HCT116 (cell line): ENCODE measurements around the gene APBA1. TPM values are rescaled to one million over a fixed set of nuclear protein-coding genes. Genes with fewer than 3 reads are reported as not detected.

Experiments used
- ATAC-seq: fragments of 200-7000 bp; cut with Tn5 transposase; 2 replicates; pipeline ENCODE4 v1.9.1; 2020; ENCODE audit warnings: mild to moderate bottlenecking, moderate library complexity
- BruUV-seq: library from RNA; stranded (reverse); fragments of 400-500 nt; replicated peaks from 2 replicates; lab custom pipeline; 2021; lab: Mats Ljungman, UMichigan
- CTCF ChIA-PET: fragments of 300-600 bp; sonication (Branson Sonifier 250); formaldehyde crosslinking; loops from one replicate; lab custom pipeline; 2021; ENCODE audit warnings: antibody characterized with exemption; lab: Charles Lee
- POLR2A ChIA-PET: fragments of 300-600, 350-600 bp; sonication (Branson Sonifier 250); formaldehyde crosslinking; loops from one replicate; lab custom pipeline; 2021; ENCODE audit warnings: antibody characterized with exemption; lab: Charles Lee
- RAD21 ChIA-PET, 2 experiments: fragments of 300-600 bp; sonication (Branson Sonifier 250); formaldehyde crosslinking; loops; one replicate each; lab custom pipeline; 2023; ENCODE audit warnings: low total read pairs in 2 of 2; ENCODE audit not compliant: uncharacterized antibody in 2 of 2, unreplicated experiment in 2 of 2, low non-redundant PET in 1 of 2; lab: Charles Lee
- DNase-seq: peaks from one replicate; pipeline ENCODE4 v3.0.0-alpha.2; 2010; ENCODE audit warnings: low read depth, low spot score
- H2AFZ ChIP-seq: fragments of 200-600 bp; shearing (Covaris generic), sonication (generic); 2 replicates; pipeline ENCODE4 v1.6.1; 2017; ENCODE audit warnings: low read depth, mixed run types, mixed read lengths, antibody characterized with exemption, low read length; ENCODE audit not compliant: poor library complexity, severe bottlenecking
- H3K27ac ChIP-seq: 2 replicates; pipeline ENCODE4 v1.5.1; 2012; ENCODE audit warnings: low read depth, low read length
- H3K27me3 ChIP-seq: fragments of 200-600 bp; sonication (generic); 2 replicates; pipeline ENCODE4 v1.6.1; 2016; ENCODE audit warnings: mixed run types, low read length, mixed read lengths; ENCODE audit not compliant: insufficient read depth
- H3K36me3 ChIP-seq, 2 experiments: fragments of 200-500 bp in 1 of 2; fragments of 200-600 bp in 1 of 2; sonication (Bioruptor generic) in 1 of 2; sonication (generic) in 1 of 2; 2 replicates each; pipeline versions ENCODE4 v1.5.1 to v1.6.1; 2014 to 2016; ENCODE audit warnings: low read length in 2 of 2, inconsistent platforms in 1 of 2, mixed read lengths in 1 of 2, mixed run types in 1 of 2; ENCODE audit not compliant: insufficient read depth in 2 of 2, control insufficient read depth in 1 of 2
- H3K4me1 ChIP-seq, 2 experiments: fragments of 200-600 bp in 1 of 2; sonication (generic) in 1 of 2; 2 replicates each; pipeline versions ENCODE4 v1.5.1 to v1.6.1; 2012 to 2017; ENCODE audit warnings: low read length in 2 of 2, inconsistent platforms in 1 of 2, mild to moderate bottlenecking in 1 of 2, mixed read lengths in 1 of 2, mixed run types in 1 of 2, moderate library complexity in 1 of 2; ENCODE audit not compliant: insufficient read depth in 2 of 2, control insufficient read depth in 1 of 2
- H3K4me2 ChIP-seq: fragments of 200-600 bp; sonication (generic); 2 replicates; pipeline ENCODE4 v1.6.1; 2017; ENCODE audit warnings: mixed run types, low read length, mixed read lengths
- H3K4me3 ChIP-seq, 2 experiments: fragments of 200-600 bp in 1 of 2; sonication (generic) in 1 of 2; replicated peaks in 1 of 2; 2 replicates each; pipeline ENCODE4 v1.5.1; 2011 to 2016; ENCODE audit warnings: low read length in 2 of 2, control low read depth in 1 of 2, low read depth in 1 of 2, mild to moderate bottlenecking in 1 of 2, mixed read lengths in 1 of 2, mixed run types in 1 of 2
- H3K79me2 ChIP-seq: fragments of 200-600 bp; sonication (generic); 2 replicates; pipeline ENCODE4 v1.6.1; 2017; ENCODE audit warnings: mild to moderate bottlenecking, mixed run types, low read length, moderate library complexity, mixed read lengths; ENCODE audit not compliant: insufficient read depth
- H3K9ac ChIP-seq: fragments of 200-600 bp; sonication (generic); 2 replicates; pipeline ENCODE4 v1.6.1; 2016; ENCODE audit warnings: low read length, mixed read lengths
- H3K9me2 ChIP-seq: fragments of 200-600 bp; sonication (generic), shearing (Covaris generic); 2 replicates; pipeline ENCODE4 v1.6.1; 2017; ENCODE audit warnings: mixed run types, mild to moderate bottlenecking, moderate library complexity; ENCODE audit not compliant: insufficient read depth
- H3K9me3 ChIP-seq, 2 experiments: fragments of 200-500 bp in 1 of 2; fragments of 200-600 bp in 1 of 2; sonication (Bioruptor generic) in 1 of 2; sonication (generic) in 1 of 2; 2 replicates each; pipeline ENCODE4 v1.6.1; 2014 to 2017; ENCODE audit warnings: low read length in 2 of 2, mixed read lengths in 2 of 2, inconsistent platforms in 1 of 2, low read depth in 1 of 2, mild to moderate bottlenecking in 1 of 2, mixed run types in 1 of 2, moderate library complexity in 1 of 2; ENCODE audit not compliant: control insufficient read depth in 1 of 2, insufficient read depth in 1 of 2
- H4K20me1 ChIP-seq: fragments of 200-600 bp; sonication (generic), shearing (Covaris generic); 2 replicates; pipeline ENCODE4 v1.6.1; 2017; ENCODE audit warnings: mixed run types, mild to moderate bottlenecking, moderate library complexity; ENCODE audit not compliant: insufficient read depth
- CEBPB ChIP-seq: IDR thresholded peaks from 2 replicates; pipeline ENCODE4 v1.6.1; 2012; ENCODE audit warnings: low read depth
- EGR1 ChIP-seq: IDR thresholded peaks from 2 replicates; pipeline ENCODE4 v1.6.1; 2012; ENCODE audit warnings: low read depth
- EZH2 ChIP-seq: fragments of 200-600 bp; sonication (generic); IDR thresholded peaks from 2 replicates; pipeline ENCODE4 v1.6.1; 2017; ENCODE audit warnings: antibody characterized with exemption, mixed run types
- EZH2phosphoT487 ChIP-seq: fragments of 200-600 bp; IDR thresholded peaks from 2 replicates; pipeline ENCODE4 v1.6.1; 2018; ENCODE audit warnings: antibody characterized with exemption, borderline replicate concordance
- FOSL1 ChIP-seq: IDR thresholded peaks from 2 replicates; pipeline ENCODE4 v1.6.1; 2012; ENCODE audit warnings: low read depth
- JUND ChIP-seq: IDR thresholded peaks from 2 replicates; pipeline ENCODE4 v1.6.1; 2012
- POLR2A ChIP-seq: IDR thresholded peaks from 2 replicates; pipeline ENCODE4 v1.7.0; 2011; ENCODE audit warnings: borderline replicate concordance; ENCODE audit not compliant: insufficient read depth, insufficient read length; ENCODE audit errors: extremely low read depth
- POLR2AphosphoS5 ChIP-seq: IDR thresholded peaks from 2 replicates; pipeline ENCODE4 v1.6.1; 2011; ENCODE audit warnings: mild to moderate bottlenecking, low read depth, low read length, moderate library complexity
- RAD21 ChIP-seq: IDR thresholded peaks from 2 replicates; pipeline ENCODE4 v1.6.1; 2012; ENCODE audit warnings: low read depth, mild to moderate bottlenecking
- SIN3A ChIP-seq: IDR thresholded peaks from 2 replicates; pipeline ENCODE4 v1.6.1; 2012; ENCODE audit warnings: low read depth
- SRF ChIP-seq: IDR thresholded peaks from 2 replicates; pipeline ENCODE4 v1.6.1; 2012; ENCODE audit warnings: low read depth
- TCF7L2 ChIP-seq: IDR thresholded peaks from 2 replicates; pipeline ENCODE4 v1.7.0; 2011; ENCODE audit warnings: borderline replicate concordance, inconsistent platforms; ENCODE audit not compliant: insufficient read depth, insufficient read length; ENCODE audit errors: extremely low read depth
- YY1 ChIP-seq: IDR thresholded peaks from 2 replicates; pipeline ENCODE4 v1.6.1; 2011; ENCODE audit warnings: low read length, low read depth, moderate library complexity, mild to moderate bottlenecking; ENCODE audit not compliant: insufficient replicate concordance; ENCODE audit errors: extremely low read depth
- ZBTB33 ChIP-seq: IDR thresholded peaks from 2 replicates; pipeline ENCODE4 v1.6.1; 2011; ENCODE audit warnings: mild to moderate bottlenecking, low read length, moderate library complexity; ENCODE audit not compliant: insufficient replicate concordance; ENCODE audit errors: extremely low read depth
- ZFX ChIP-seq: fragments of 450-650 bp; IDR thresholded peaks from 2 replicates; pipeline ENCODE4 v1.6.1; 2017
- ZNF274 ChIP-seq: fragments of 200-500 bp; sonication (Bioruptor generic); IDR thresholded peaks from 2 replicates; pipeline ENCODE4 v1.6.1; 2014; ENCODE audit warnings: mild to moderate bottlenecking, low read depth, low read length, inconsistent platforms
- intact Hi-C: fragments of 100-400 bp; cut with micrococcal nuclease; formaldehyde crosslinking; loops from 2 replicates; pipeline ENCODE4 v1.10.0; 2022
- total RNA-seq: library from RNA; stranded (reverse); gene quantifications from one replicate; pipeline ENCODE4 v1.2.1, GENCODE V29; 2021; ENCODE audit not compliant: unreplicated experiment
- TF ChIP-seq, protein P1 (sequence below): IDR thresholded peaks from 2 replicates; pipeline ENCODE4 v1.6.1; 2012
- TF ChIP-seq, protein P2 (sequence below): IDR thresholded peaks from 2 replicates; pipeline ENCODE4 v1.6.1; 2012
- TF ChIP-seq, protein P3 (sequence below), 3 experiments: fragments of 200-600 bp in 1 of 3; sonication (generic) in 1 of 3; IDR thresholded peaks in 2 of 3; conservative IDR thresholded peaks in 1 of 3; 2 replicates each; pipeline ENCODE4 v1.5.1; 2012 to 2017; ENCODE audit warnings: low read depth in 2 of 3, low read length in 2 of 3, antibody characterized with exemption in 1 of 3, borderline replicate concordance in 1 of 3, control low read depth in 1 of 3, mild to moderate bottlenecking in 1 of 3, mixed read lengths in 1 of 3, mixed run types in 1 of 3, moderate library complexity in 1 of 3; ENCODE audit not compliant: insufficient read depth in 1 of 3

The APBA1 gene
- total RNA-seq, 1 experiment from 2014 or later, result 0.20 TPM

- Histone ChIP-seq H3K4me1 (no peaks in the 10 kb centered on the region), H2AFZ (no peak overlapping the region), H3K27me3 (peaks cover 3% of the 10 kb centered on the region; the same call in 1 of the 2 replicates), H3K79me2 (no peaks in the 10 kb centered on the region), H3K27ac (no peak overlapping the region), H4K20me1 (no peaks in the 10 kb centered on the region), H3K9me2 (no peaks in the 10 kb centered on the region), H3K36me3 (no peaks in the 10 kb centered on the region), H3K9ac (no peak overlapping the region), H3K9me3 (no peaks in the 10 kb centered on the region), H3K4me2 (no peak overlapping the region), H3K4me3 (no peak overlapping the region)
- RAD21 ChIA-PET, result no interaction called here
- BruUV-seq, result no TSS peak
- TF ChIP-seq CEBPB, result no peak
- TF ChIP-seq, protein P1, sequence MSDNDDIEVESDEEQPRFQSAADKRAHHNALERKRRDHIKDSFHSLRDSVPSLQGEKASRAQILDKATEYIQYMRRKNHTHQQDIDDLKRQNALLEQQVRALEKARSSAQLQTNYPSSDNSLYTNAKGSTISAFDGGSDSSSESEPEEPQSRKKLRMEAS, result no peak
- no peak for TF ChIP-seq ZBTB33
- TF ChIP-seq FOSL1, result no peak
- no peak for TF ChIP-seq POLR2AphosphoS5
- TF ChIP-seq, protein P2, sequence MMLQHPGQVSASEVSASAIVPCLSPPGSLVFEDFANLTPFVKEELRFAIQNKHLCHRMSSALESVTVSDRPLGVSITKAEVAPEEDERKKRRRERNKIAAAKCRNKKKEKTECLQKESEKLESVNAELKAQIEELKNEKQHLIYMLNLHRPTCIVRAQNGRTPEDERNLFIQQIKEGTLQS, result no peak
- TF ChIP-seq, protein P3, sequence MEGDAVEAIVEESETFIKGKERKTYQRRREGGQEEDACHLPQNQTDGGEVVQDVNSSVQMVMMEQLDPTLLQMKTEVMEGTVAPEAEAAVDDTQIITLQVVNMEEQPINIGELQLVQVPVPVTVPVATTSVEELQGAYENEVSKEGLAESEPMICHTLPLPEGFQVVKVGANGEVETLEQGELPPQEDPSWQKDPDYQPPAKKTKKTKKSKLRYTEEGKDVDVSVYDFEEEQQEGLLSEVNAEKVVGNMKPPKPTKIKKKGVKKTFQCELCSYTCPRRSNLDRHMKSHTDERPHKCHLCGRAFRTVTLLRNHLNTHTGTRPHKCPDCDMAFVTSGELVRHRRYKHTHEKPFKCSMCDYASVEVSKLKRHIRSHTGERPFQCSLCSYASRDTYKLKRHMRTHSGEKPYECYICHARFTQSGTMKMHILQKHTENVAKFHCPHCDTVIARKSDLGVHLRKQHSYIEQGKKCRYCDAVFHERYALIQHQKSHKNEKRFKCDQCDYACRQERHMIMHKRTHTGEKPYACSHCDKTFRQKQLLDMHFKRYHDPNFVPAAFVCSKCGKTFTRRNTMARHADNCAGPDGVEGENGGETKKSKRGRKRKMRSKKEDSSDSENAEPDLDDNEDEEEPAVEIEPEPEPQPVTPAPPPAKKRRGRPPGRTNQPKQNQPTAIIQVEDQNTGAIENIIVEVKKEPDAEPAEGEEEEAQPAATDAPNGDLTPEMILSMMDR (IDR thresholded peaks at IDR 0.05 in 2 of 3, conservative IDR thresholded peaks at IDR 0.05 in 1 of 3; ENCODE audit: borderline replicate concordance in 1 of 3, insufficient read depth in 1 of 3, low read depth in 2 of 3, low read length in 2 of 3), result no peak
- TF ChIP-seq EGR1, result no peak
- no peak for TF ChIP-seq YY1
- no peak for TF ChIP-seq EZH2
- TF ChIP-seq TCF7L2, result no peak
- TF ChIP-seq SRF, result no peak
- no peak for TF ChIP-seq ZFX
- TF ChIP-seq RAD21, result no peak
- TF ChIP-seq JUND, result no peak
- no peak for TF ChIP-seq EZH2phosphoT487
- TF ChIP-seq POLR2A, result no peak
- TF ChIP-seq ZNF274, result no peak
- no peak for TF ChIP-seq SIN3A
- CTCF ChIA-PET, result no interaction called here
- intact Hi-C loops, result no loop called here
- POLR2A ChIA-PET, result no interaction called here
- DNase-seq (no peak), ATAC-seq (no peak)
Measured at GRCh38 chr9:69386651-69387050, 285.5 kb downstream of the APBA1 start.
